GM12878 (cell line): Measurements from ENCODE around the gene SLC2A1. TPM values are rescaled to one million over a fixed set of nuclear protein-coding genes. Genes with fewer than 3 reads are reported as not detected.

Experiments used
- CBFB ChIP-seq: IDR thresholded peaks from 2 replicates; pipeline ENCODE4 v1.6.1; 2016; ENCODE audit warnings: antibody characterized with exemption, low read depth
- CEBPB ChIP-seq, 2 experiments: fragments of 150-350 bp in 1 of 2; IDR thresholded peaks; 2 replicates each; pipeline ENCODE4 v1.6.1; 2012 to 2014; ENCODE audit warnings: low read depth in 2 of 2, low read length in 2 of 2, borderline replicate concordance in 1 of 2, inconsistent platforms in 1 of 2
- CHD2 ChIP-seq: IDR thresholded peaks from 2 replicates; pipeline ENCODE4 v1.6.1; 2011; ENCODE audit warnings: low read depth, low read length, improper control_type of control experiment, borderline replicate concordance
- CREM ChIP-seq: IDR thresholded peaks from 2 replicates; pipeline ENCODE4 v1.6.1; 2014; ENCODE audit warnings: antibody characterized with exemption, low read depth
- CUX1 ChIP-seq: IDR thresholded peaks from 2 replicates; pipeline ENCODE4 v1.6.1; 2012; ENCODE audit warnings: improper control_type of control experiment, low read depth, low read length; ENCODE audit not compliant: insufficient replicate concordance
- IKZF2 ChIP-seq, 2 experiments: fragments of 450-650 bp; IDR thresholded peaks; 2 replicates each; pipeline ENCODE4 v1.6.1; 2017; ENCODE audit warnings: mild to moderate bottlenecking in 2 of 2, moderate library complexity in 2 of 2
- IRF5 ChIP-seq: fragments of 450-650 bp; IDR thresholded peaks from 2 replicates; pipeline ENCODE4 v1.6.1; 2017; ENCODE audit warnings: borderline replicate concordance
- JUND ChIP-seq: IDR thresholded peaks from 2 replicates; pipeline ENCODE4 v1.6.1; 2012; ENCODE audit warnings: low read depth, mild to moderate bottlenecking, low read length, improper control_type of control experiment, moderate library complexity
- KLF5 ChIP-seq: fragments of 450-650 bp; IDR thresholded peaks from 2 replicates; pipeline ENCODE4 v1.6.1; 2014; ENCODE audit warnings: mild to moderate bottlenecking; ENCODE audit not compliant: partially characterized antibody
- MXI1 ChIP-seq: fragments of 150-350 bp; IDR thresholded peaks from 2 replicates; pipeline ENCODE4 v1.6.1; 2011; ENCODE audit warnings: low read depth, mild to moderate bottlenecking, inconsistent platforms, low read length, improper control_type of control experiment
- NFYA ChIP-seq: IDR thresholded peaks from 2 replicates; pipeline ENCODE4 v1.6.1; 2011; ENCODE audit warnings: low read depth, mild to moderate bottlenecking, low read length, improper control_type of control experiment, borderline replicate concordance
- PML ChIP-seq: IDR thresholded peaks from 2 replicates; pipeline ENCODE4 v1.6.1; 2012; ENCODE audit warnings: low read length, inconsistent platforms
- POLR2AphosphoS2 ChIP-seq: IDR thresholded peaks from 2 replicates; pipeline ENCODE4 v1.6.1; 2011; ENCODE audit warnings: low read depth, mild to moderate bottlenecking, low read length, improper control_type of control experiment, moderate library complexity
- RB1 ChIP-seq: fragments of 450-650 bp; formaldehyde crosslinking; IDR thresholded peaks from 2 replicates; pipeline ENCODE4 v1.6.1; 2017; ENCODE audit warnings: mild to moderate bottlenecking, borderline replicate concordance
- SMC3 ChIP-seq: IDR thresholded peaks from 2 replicates; pipeline ENCODE4 v1.6.1; 2011; ENCODE audit warnings: low read length, improper control_type of control experiment, borderline replicate concordance
- SREBF1 ChIP-seq: IDR thresholded peaks from 2 replicates; pipeline ENCODE4 v1.6.1; 2012; ENCODE audit warnings: mild to moderate bottlenecking, low read length
- ZNF687 ChIP-seq: fragments of 450-650 bp; IDR thresholded peaks from 2 replicates; pipeline ENCODE4 v1.6.1; 2017; ENCODE audit warnings: mild to moderate bottlenecking, moderate library complexity
- ZZZ3 ChIP-seq: IDR thresholded peaks from 2 replicates; pipeline ENCODE4 v1.6.1; 2011; ENCODE audit warnings: low read depth; ENCODE audit not compliant: control insufficient read depth, insufficient read length
- polyA plus RNA-seq, 11 experiments: library from polyadenylated mRNA; depleted of rRNA in 4 of 11; unstranded in 6 of 11; stranded (reverse) in 5 of 11; fragments of >200 nt; fragmentation: Nextera tagmentation in 4 of 11; fragmentation: Illumina TruSeq in 1 of 11; extraction: Ambion mirVana in 4 of 11; extraction: Trizol in 1 of 11; gene quantifications; 1 replicate in 1 of 11; 2 replicates in 10 of 11; pipeline versions ENCODE4 v1.2.1 to v1.2.3, GENCODE V29; 2011 to 2016; ENCODE audit warnings: inconsistent platforms in 2 of 11, missing spikeins in 2 of 11, low read depth in 1 of 11
- total RNA-seq, 4 experiments: library from RNA; depleted of rRNA in 3 of 4; stranded (reverse); fragments of >200 nt in 3 of 4; fragmentation: Illumina TruSeq in 1 of 4; extraction: Trizol in 1 of 4; gene quantifications; 2 replicates each; pipeline versions ENCODE4 v1.2.1 to v1.2.3, GENCODE V29; 2013 to 2021

SLC2A1 gene
- total and polyA plus RNA-seq, 10 of the 15 experiments (the other 5 are each of a cell fraction or from before 2014, with no cell fraction given), result 5.7 to 66.0 (median 44.2) TPM

GRCh38 chr1:42940851-42941639 is 17.6 kb downstream of the SLC2A1 start (continued):
- no peak for TF ChIP-seq CEBPB (IDR thresholded peaks at IDR 0.05; ENCODE audit: borderline replicate concordance in 1 of 2, low read depth in 2 of 2, low read length in 2 of 2)
- no peak for TF ChIP-seq RB1
- 0 out of 4 replicates have a peak, but pooled peaks have one; percentile 29 to 31 for TF ChIP-seq IKZF2 (IDR thresholded peaks at IDR 0.05)
- TF ChIP-seq PML, result no peak; the same call in 1 of the 2 replicates
- no peak for TF ChIP-seq CHD2
- TF ChIP-seq MXI1, result no peak
- TF ChIP-seq SMC3, result no peak
- TF ChIP-seq KLF5, result no peak
- no peak for TF ChIP-seq POLR2AphosphoS2
- no peak for TF ChIP-seq NFYA
- no peak for TF ChIP-seq ZNF687
- peak; percentile 95 for TF ChIP-seq CREM
- no peak for TF ChIP-seq IRF5
- no peak for TF ChIP-seq CUX1
- TF ChIP-seq SREBF1, result no peak
- TF ChIP-seq CBFB, result no peak; the same call in 1 of the 2 replicates
- TF ChIP-seq ZZZ3, result no peak
- TF ChIP-seq JUND, result no peak
